Measurements from ENCODE around the gene HSPBP1.

Gene HSPBP1

DNA sequence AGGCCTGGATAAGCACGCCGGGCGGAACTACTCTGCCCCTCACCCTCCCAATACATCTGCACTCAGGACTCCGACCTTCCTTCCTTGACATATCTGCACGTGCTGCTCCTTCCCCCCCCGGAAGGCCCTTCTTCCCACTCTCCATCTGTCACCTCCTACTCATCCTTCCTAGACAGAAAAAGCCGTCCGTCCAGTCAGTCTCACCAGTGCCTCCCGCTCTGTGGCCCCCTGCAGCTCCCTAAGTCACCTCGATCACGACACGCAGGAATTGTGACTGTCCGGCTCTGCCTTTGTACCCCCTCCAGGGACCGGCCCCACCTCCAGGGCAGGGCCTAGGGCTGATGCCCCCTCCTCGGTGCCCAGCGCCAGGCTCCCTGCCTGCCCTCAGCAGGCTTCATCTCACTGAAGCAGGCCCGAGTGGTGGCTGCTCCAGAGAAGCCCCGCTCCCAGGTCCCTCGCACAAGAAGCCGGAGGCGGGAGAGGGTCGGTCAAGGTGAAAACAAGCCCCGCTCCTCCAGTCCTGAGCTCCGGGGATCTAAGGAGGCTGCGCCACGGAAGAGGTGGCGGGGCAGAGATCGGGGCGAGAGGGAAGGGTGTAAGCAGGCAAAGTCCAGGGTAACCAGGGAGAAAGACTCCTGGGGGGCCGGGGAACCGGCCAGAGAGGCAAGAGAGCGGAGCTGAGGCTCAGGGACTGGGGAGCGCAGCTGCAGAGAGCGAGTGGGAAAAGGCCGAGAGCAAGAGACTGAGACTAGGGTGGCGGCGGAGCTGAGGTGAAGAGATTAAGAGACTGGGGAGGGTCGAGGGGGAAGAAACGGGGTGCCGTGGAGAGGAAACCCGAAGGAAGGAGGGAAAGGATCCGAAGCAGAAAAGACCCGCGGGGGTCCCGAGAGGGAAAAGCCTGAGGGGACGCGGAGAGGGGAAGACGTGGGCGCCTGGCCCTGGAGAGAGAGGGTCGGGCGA lies 22.2 kb downstream of the HSPBP1 start:
- Mint-ChIP-seq H3K4me3 (peak overlapping the region; percentile 100), H3K27me3 (ENCODE audit: low read depth) (no peaks in the 10 kb centered on the region), H3K4me1 (ENCODE audit: low read depth) (peaks cover 43% of the 10 kb centered on the region), H3K36me3 (ENCODE audit: low read depth) (peaks cover 38% of the 10 kb centered on the region), H3K27ac (peak overlapping the region; percentile 98), H3K9me3 (no peaks in the 10 kb centered on the region)

GRCh38 chr19:55256562-55257460 lies 23.1 kb downstream of the HSPBP1 start:
- Mint-ChIP-seq H3K4me3 (peak overlapping the region; percentile 100), H3K9me3 (no peaks in the 10 kb centered on the region), H3K27ac (peak overlapping the region; percentile 98), H3K4me1 (ENCODE audit: low read depth) (peaks cover 45% of the 10 kb centered on the region), H3K27me3 (ENCODE audit: low read depth) (no peaks in the 10 kb centered on the region), H3K36me3 (ENCODE audit: low read depth) (peaks cover 37% of the 10 kb centered on the region)

- H3K27ac Mint-ChIP-seq, result peak overlapping the region; percentile 98
- no peaks in the 10 kb centered on the region for H3K9me3 Mint-ChIP-seq
- peak overlapping the region; percentile 100 for H3K4me3 Mint-ChIP-seq
- H3K27me3 Mint-ChIP-seq (ENCODE audit: low read depth), result no peaks in the 10 kb centered on the region
- peaks cover 44% of the 10 kb centered on the region for H3K36me3 Mint-ChIP-seq (ENCODE audit: low read depth)
- peaks cover 54% of the 10 kb centered on the region for H3K4me1 Mint-ChIP-seq (ENCODE audit: low read depth)
These were observed 24.1 kb downstream of the HSPBP1 start for GRCh38 chr19:55255618-55256423.

GRCh38 chr19:55254625-55254977 lies 25.3 kb downstream of the HSPBP1 start:
- Mint-ChIP-seq H3K4me1 (ENCODE audit: low read depth) (peaks cover 54% of the 10 kb centered on the region), H3K36me3 (ENCODE audit: low read depth) (peaks cover 47% of the 10 kb centered on the region), H3K4me3 (peak overlapping the region; percentile 100), H3K27ac (peak overlapping the region; percentile 98), H3K9me3 (no peaks in the 10 kb centered on the region), H3K27me3 (ENCODE audit: low read depth) (no peaks in the 10 kb centered on the region)

GRCh38 chr19:55253842-55254624 lies 25.9 kb downstream of the HSPBP1 start:
- Mint-ChIP-seq H3K4me1 (ENCODE audit: low read depth) (peaks cover 51% of the 10 kb centered on the region), H3K4me3 (peak overlapping the region; percentile 100), H3K27me3 (ENCODE audit: low read depth) (no peaks in the 10 kb centered on the region), H3K36me3 (ENCODE audit: low read depth) (peaks cover 47% of the 10 kb centered on the region), H3K9me3 (no peaks in the 10 kb centered on the region), H3K27ac (peak overlapping the region; percentile 98)

DNA sequence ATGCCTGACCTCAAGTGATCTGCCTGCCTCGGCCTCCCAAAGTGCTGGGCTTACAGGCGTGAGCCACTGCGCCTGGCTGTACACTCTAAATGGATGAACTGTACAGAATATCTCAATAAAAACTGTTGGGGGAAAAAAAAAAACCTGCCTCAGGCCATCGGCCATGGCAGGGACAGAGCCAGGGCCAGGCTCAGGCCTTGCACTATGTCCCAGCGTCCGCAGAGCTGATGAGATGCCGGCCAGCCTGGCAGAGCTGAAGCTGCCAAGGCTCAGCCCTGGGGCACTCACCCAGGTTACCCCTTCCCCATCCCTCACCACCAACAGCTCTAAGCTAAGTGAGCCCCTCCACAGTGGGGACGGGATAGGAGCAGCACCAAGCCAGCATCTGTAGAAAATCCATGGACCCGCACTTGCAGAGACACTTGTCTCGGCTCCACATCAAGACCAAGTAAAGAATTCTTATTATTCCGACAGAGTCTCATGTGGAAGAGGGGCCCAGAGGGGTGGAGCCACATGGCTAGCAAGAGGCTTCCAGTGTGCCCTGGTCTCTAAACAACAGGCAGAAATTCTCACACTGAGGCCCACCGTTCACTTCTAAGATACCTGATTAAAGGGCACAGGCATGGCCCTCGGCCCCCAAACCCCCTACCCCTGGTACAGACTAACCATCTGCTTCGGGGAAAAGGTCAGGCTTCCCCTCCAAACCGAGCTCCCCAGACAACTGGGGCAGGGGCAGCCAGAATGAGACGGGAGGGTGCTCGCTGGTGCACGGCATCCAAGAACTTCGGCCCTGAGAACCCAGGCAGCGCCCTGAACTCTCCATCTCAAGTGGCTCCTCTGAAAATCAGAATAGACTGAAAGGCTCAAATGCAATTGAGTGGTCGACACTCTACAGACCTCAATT lies 26.9 kb downstream of the HSPBP1 start:
- H3K4me3 Mint-ChIP-seq, result peak overlapping the region; percentile 100
- H3K4me1 Mint-ChIP-seq (ENCODE audit: low read depth), result peaks cover 57% of the 10 kb centered on the region
- no peaks in the 10 kb centered on the region for H3K9me3 Mint-ChIP-seq
- peaks cover 46% of the 10 kb centered on the region for H3K36me3 Mint-ChIP-seq (ENCODE audit: low read depth)
- H3K27ac Mint-ChIP-seq, result peak overlapping the region; percentile 98
- H3K27me3 Mint-ChIP-seq (ENCODE audit: low read depth), result no peaks in the 10 kb centered on the region

DNA sequence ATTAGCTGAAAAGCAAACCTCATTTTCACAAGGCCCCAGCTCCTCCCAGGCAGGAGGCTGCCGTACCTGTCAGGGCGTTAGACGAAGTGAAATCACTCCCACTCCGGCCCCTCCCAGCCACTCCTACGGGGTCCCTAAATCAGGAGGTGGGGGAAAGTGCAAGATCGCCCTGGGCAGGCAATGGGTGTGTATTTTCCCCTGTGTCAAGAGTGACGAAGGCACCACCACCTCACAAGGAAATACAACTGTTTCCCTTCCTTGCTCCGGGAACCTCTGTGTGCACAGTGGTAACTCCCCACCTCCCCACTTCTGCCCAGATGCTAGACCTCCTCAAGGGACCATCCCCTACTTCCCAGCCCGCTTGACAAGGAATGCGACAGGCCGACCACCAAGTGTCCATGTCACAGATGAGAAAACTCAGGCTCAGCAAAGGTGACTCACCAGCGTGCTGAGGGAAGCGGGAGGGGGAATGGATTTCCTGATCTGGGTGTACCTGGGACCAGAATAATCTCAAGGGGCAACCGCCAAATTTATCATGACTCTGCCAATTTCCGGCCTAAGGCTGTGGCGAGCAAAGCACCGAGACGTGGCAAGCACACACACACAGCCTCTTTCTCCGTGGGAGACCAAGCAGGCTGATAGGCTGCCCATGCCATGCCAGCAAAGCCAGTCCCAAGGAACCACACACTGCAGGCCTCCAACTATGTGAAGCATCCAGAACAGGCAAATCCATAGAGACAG lies 28.4 kb downstream of the HSPBP1 start:
- Mint-ChIP-seq H3K36me3 (ENCODE audit: low read depth) (peaks cover 32% of the 10 kb centered on the region), H3K4me3 (peak overlapping the region; percentile 89), H3K27me3 (ENCODE audit: low read depth) (no peaks in the 10 kb centered on the region), H3K9me3 (no peaks in the 10 kb centered on the region), H3K4me1 (ENCODE audit: low read depth) (peaks cover 47% of the 10 kb centered on the region), H3K27ac (peak overlapping the region; percentile 95)

DNA sequence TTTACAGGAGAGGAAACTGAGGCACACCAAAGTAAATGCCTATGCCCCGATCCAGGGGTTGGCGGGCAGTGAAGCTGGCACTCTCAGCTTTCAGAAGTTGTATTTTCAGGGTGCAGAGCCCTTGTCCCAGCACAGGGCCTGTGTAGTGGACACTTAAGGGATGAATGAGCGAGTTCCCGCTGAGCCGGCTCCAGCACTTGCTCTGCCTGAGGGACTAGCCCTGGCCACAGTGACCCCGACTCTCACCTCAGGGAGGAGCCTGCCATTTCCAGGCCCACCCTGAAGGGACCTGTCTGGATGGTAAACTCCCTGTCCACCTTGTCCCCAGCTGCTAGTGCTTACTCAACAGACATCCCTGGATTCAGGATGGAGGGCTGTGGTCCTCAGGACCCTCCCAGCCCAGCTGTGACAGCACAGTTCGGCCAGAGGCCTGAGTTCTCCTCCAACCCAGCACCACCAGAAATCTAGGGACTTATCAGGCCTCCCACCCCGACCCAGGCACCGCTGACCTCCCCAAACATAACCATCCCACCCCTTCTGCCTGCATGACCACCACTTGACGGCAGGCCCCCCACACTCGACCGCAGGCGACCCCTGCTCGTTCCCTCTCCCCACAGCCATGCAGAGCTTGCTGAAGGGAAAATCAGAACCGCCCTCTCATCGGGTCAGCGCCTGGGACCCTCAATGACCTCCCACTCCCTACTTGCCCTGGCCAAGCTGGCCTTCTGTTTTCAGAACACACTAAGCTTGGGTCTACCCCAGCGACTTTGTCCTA lies 29.5 kb downstream of the HSPBP1 start:
- H3K4me1 Mint-ChIP-seq (ENCODE audit: low read depth), result peaks cover 38% of the 10 kb centered on the region
- H3K9me3 Mint-ChIP-seq, result no peaks in the 10 kb centered on the region
- H3K4me3 Mint-ChIP-seq, result peak overlapping the region; percentile 89
- peaks cover 22% of the 10 kb centered on the region for H3K36me3 Mint-ChIP-seq (ENCODE audit: low read depth)
- H3K27ac Mint-ChIP-seq, result peak overlapping the region; percentile 95
- H3K27me3 Mint-ChIP-seq (ENCODE audit: low read depth), result no peaks in the 10 kb centered on the region

GRCh38 chr19:55249841-55250240 lies 30.1 kb downstream of the HSPBP1 start:
- Mint-ChIP-seq H3K4me3 (no peak overlapping the region), H3K27me3 (ENCODE audit: low read depth) (no peaks in the 10 kb centered on the region), H3K27ac (no peak overlapping the region), H3K36me3 (ENCODE audit: low read depth) (peaks cover 22% of the 10 kb centered on the region), H3K9me3 (no peaks in the 10 kb centered on the region), H3K4me1 (ENCODE audit: low read depth) (peaks cover 33% of the 10 kb centered on the region)

- Mint-ChIP-seq H3K4me1 (ENCODE audit: low read depth) (peaks cover 30% of the 10 kb centered on the region), H3K27me3 (ENCODE audit: low read depth) (no peaks in the 10 kb centered on the region), H3K27ac (no peak overlapping the region), H3K4me3 (no peak overlapping the region), H3K36me3 (ENCODE audit: low read depth) (peaks cover 18% of the 10 kb centered on the region), H3K9me3 (no peaks in the 10 kb centered on the region)
These were observed 31.2 kb downstream of the HSPBP1 start for GRCh38 chr19:55248704-55249103.

DNA sequence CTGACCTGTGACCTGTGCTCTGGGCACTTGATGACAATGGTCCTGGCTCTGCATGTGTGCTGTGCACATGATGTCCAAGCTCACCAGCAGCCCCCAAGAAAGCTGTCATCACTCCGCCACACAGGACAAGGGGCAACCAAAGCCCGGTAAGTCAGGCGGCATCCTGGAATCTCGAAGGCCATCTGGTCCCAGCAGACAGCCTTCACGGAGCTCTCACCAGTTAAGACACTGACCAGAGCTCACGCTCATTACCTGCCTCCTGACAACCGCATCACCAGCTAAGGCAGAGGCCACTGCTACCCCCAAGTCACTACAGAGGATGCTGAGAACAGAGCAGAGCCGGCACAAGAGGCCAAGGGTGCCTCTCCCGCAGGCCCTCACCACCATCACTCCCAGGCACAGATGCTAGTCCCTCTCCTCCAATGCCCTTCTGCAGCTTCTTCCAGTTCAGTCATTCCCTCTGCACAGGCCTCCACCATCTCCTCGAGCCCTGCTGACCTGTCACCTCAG lies 31.7 kb downstream of the HSPBP1 start:
- Mint-ChIP-seq H3K27me3 (ENCODE audit: low read depth) (no peaks in the 10 kb centered on the region), H3K36me3 (ENCODE audit: low read depth) (peaks cover 15% of the 10 kb centered on the region), H3K27ac (no peak overlapping the region), H3K9me3 (no peaks in the 10 kb centered on the region), H3K4me3 (no peak overlapping the region), H3K4me1 (ENCODE audit: low read depth) (peaks cover 25% of the 10 kb centered on the region)

All from T-helper 1 cell treated with Interleukin-12 subunit alpha and Interleukin-12 subunit beta and Interleukin-4 antibody, amounts not matched to agents 30 μg/mL and 1 μg/mL, for 36 hours (primary cell).